PFSK-1 (cell line): Measurements from ENCODE around the gene C11orf98.

Experiments
- FOXP2 ChIP-seq: optimal IDR thresholded peaks from 2 replicates; pipeline ENCODE3; 2011; ENCODE audit warnings: borderline replicate concordance, control low read depth, inconsistent platforms; ENCODE audit not compliant: insufficient read depth; ENCODE audit errors: extremely low read length, extremely low read depth
- POLR2AphosphoS5 ChIP-seq: IDR thresholded peaks from 2 replicates; pipeline ENCODE4 v1.6.1; 2012; ENCODE audit warnings: low read depth, mild to moderate bottlenecking, control low read depth, low read length, moderate library complexity
- REST ChIP-seq, 2 experiments: IDR thresholded peaks; 2 replicates each; pipeline versions ENCODE4 v1.6.1 to v1.8.0; 2011 to 2012; ENCODE audit warnings: low read depth in 2 of 2, low read length in 2 of 2, control low read depth in 1 of 2, inconsistent platforms in 1 of 2, mild to moderate bottlenecking in 1 of 2, moderate library complexity in 1 of 2; ENCODE audit not compliant: insufficient read depth in 1 of 2
- SIN3A ChIP-seq: IDR thresholded peaks from 2 replicates; pipeline ENCODE4 v1.6.1; 2012; ENCODE audit warnings: mild to moderate bottlenecking, low read length, moderate library complexity, borderline replicate concordance; ENCODE audit not compliant: insufficient read depth
- TAF1 ChIP-seq: IDR thresholded peaks from 2 replicates; pipeline ENCODE4 v1.6.1; 2012; ENCODE audit warnings: low read length, control low read depth, borderline replicate concordance; ENCODE audit not compliant: insufficient read depth

Gene C11orf98

GRCh38 chr11:62705880-62706849 is 41.2 kb upstream of the C11orf98 start:
- TF ChIP-seq REST (IDR thresholded peaks at IDR 0.05; ENCODE audit: insufficient read depth in 1 of 2, low read depth in 2 of 2, low read length in 2 of 2) (no peak), POLR2AphosphoS5 (peak; percentile 87; the same call in 1 of the 2 replicates), FOXP2 (peak; percentile 36), SIN3A (peak; percentile 69; the same call in 1 of the 2 replicates)

GRCh38 chr11:62705413-62705812 is 40.4 kb upstream of the C11orf98 start:
- no peak for TF ChIP-seq REST (IDR thresholded peaks at IDR 0.05; ENCODE audit: insufficient read depth in 1 of 2, low read depth in 2 of 2, low read length in 2 of 2)
- no peak for TF ChIP-seq FOXP2
- no peak for TF ChIP-seq TAF1
- TF ChIP-seq POLR2AphosphoS5: no peak
- no peak for TF ChIP-seq SIN3A

- TF ChIP-seq REST (IDR thresholded peaks at IDR 0.05; ENCODE audit: insufficient read depth in 1 of 2, low read depth in 2 of 2, low read length in 2 of 2) (no peak), FOXP2 (no peak), SIN3A (no peak), POLR2AphosphoS5 (no peak), TAF1 (no peak)
Measured at GRCh38 chr11:62702246-62702645, 37.2 kb upstream of the C11orf98 start.

- TF ChIP-seq TAF1: no peak
- TF ChIP-seq REST (IDR thresholded peaks at IDR 0.05; ENCODE audit: insufficient read depth in 1 of 2, low read depth in 2 of 2, low read length in 2 of 2): no peak
- no peak for TF ChIP-seq FOXP2
- TF ChIP-seq POLR2AphosphoS5: no peak
- no peak for TF ChIP-seq SIN3A
Measured at GRCh38 chr11:62694455-62695167, 29.6 kb upstream of the C11orf98 start.
